Choroid plexus epithelial cell (primary cell): ENCODE data around the gene TUBB1.
A peak's percentile ranks its signal among the peaks of the same experiment; 100 is the strongest.

Experiments
- DNase-seq: peaks from one replicate; pipeline ENCODE4 v3.0.0-alpha.2; 2010; ENCODE audit warnings: low read depth
- H3K4me3 ChIP-seq: 2 replicates; pipeline ENCODE4 v1.5.1; 2011; ENCODE audit warnings: low read depth, mild to moderate bottlenecking, control low read depth, low read length, moderate library complexity
- CTCF ChIP-seq: conservative IDR thresholded peaks from 2 replicates; pipeline ENCODE4 v1.5.1; 2011; ENCODE audit warnings: low read depth, mild to moderate bottlenecking, control low read depth, inconsistent platforms, low read length, moderate library complexity

TUBB1 gene

DNA sequence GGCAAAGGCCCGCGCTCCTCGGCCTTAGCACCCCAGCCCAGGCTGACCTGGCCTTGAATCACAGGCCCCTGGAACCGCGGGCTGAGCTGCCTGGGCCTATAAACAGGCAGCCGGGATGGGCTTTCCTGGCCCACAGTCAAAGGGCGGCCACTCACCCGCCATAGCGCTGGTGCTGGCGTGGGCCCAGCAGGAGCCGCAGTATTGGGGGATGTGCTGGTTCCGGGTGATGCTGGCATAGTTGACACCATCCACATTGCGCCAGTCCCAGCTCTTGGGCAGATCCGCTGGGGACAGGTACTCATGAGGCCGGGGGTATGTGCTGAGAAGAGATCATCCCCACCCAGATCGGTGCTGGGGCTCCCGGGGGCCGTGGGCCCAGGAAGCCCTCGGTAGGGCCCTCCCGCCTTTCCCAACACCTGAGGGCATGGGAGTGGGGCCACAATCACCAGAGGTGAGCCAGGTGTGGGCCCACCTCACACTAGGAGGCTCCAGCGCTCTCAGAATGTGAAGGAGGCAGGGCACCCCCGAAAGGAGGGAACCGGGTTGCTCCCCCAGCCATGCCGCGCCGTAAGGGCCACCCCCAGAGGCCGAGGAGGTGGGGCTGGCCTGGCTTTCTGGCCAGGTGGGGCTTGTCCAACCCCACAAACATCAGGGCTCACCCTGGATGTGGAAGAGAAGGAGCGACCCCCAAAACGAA lies 12.9 kb upstream of the TUBB1 start:
- no peak for TF ChIP-seq CTCF
- no peak for DNase-seq
- H3K4me3 ChIP-seq = peak overlapping the region; percentile 61

DNA sequence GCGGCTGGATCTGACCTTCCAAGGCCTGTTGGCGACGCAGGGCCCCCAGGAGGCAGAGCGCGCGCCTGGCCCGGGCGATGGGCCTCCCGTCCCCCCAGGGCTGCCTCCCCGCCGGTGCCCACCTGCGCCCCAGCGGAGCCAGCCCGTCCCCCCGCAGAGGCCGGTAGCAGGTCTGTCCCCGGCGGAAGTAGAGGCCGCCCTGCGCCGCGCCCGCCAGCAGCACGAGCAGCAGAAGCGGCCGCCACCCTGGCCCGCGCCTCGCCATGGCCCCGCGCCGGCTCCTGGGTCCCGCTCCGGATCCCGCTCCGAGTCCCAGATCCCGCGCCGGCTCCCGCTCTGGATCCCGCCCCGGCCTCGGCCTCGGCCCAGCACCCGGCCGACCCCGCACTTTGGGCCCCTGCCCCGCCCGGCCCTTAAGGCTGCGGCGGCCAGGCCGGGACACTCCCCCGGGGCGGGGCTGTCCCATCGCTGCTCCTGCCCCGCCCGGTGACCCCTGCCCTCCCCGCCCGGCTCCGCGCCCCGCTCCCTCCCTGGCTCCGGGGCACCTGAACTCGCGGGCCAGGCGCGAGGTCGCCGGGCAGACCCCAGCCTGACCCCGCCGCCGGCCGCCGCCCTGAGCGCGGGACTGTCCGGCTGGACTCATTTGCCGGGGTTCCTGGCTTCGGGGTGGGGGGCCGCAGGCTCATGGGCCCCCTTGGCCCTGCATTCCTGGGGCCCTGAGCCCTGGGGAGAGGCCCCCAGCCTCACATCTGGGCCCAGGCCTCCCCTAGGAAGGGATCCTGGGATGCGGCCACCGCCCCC lies 12.2 kb upstream of the TUBB1 start, which contains the start of gene CTSZ:
Gene CTSZ, minus strand, starts transcription at position 391 of the 801 bp plus-strand sequence. Its CDS starts 126 bp downstream, at position 265.
- TF ChIP-seq CTCF = no peak
- peak within 1 kb of the TSS; percentile 61 for H3K4me3 ChIP-seq
- peak; percentile 23 for DNase-seq

DNA sequence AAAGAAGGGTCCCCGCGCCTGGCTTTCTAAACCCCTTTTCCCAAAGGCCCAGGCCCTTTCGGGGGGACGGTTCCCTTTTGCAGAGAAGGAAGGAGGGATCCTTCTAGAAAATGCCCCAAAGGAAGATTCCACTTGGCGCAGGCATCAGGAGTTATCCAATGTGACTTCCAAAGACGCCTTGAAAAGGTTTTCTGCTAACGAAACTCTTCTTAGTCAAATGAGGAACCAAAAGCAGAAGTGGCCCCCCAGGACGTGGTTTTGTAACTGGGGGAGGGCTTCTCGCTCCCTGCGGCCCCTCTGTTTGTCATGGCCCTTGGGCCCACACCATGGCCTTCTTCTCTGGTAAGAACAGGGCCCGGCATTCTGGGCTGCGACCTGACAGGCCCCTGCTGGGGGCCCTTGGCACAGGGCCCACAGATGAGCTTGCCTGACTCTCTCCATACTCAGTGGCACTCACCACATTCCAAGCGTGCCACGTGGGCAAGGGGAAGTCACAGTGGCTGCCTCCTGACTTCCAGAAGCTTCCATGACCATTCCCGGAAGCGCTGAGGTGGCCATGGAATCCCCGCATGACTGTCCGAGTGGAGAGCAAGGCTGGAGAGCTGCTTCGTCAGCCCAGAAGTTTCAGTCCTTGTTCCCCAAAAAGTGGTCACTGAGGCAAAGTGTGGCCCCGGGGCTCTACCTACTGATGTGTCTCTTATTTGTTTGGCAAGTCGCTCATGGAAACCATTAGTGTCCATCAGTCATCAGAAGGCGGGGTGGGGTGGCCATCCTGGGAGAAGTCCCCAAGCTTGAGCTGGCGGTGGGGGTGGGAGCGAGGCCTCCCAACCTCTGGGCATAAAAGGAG lies 11.3 kb upstream of the TUBB1 start:
- peak overlapping the region; percentile 61 for H3K4me3 ChIP-seq
- DNase-seq = no peak
- TF ChIP-seq CTCF = no peak

DNA sequence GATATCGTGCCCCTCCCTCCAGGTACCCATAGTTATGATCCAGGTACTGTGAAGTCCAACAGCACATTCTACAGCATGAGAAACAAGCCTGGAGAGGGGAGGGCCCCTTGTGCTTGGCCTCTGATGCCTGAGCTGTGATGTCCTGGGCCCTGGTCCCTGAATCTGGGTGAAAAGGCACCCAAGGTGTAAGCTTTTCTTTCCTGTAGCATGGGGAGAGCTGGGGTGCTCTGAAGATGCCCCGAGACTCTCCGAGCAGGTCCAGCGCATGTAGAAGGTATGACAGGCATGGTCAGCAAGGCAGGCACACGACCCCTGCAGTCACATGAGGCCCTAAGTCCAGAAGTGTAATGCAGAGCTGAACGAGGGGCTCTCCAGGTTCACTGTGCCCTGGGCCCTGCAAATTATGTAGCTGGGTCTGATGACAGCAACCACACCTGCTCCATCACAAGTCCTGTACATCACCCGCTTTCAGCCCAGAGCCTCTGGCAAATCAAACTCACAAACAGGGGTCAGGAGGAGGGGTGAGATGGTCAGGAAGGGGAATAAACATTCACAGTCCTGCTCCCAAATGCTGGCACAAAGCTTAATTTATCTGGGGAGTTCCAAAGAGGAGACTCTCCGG lies 10.4 kb upstream of the TUBB1 start:
- no peak overlapping the region for H3K4me3 ChIP-seq
- no peak for DNase-seq
- TF ChIP-seq CTCF = no peak

- no peak for DNase-seq
- TF ChIP-seq CTCF = no peak
- no peak overlapping the region for H3K4me3 ChIP-seq
Observed at GRCh38 chr20:59010321-59010994, 8.8 kb upstream of the TUBB1 start.
